ENCODE data around the gene TASOR2.

- TF ChIP-seq, protein P1, sequence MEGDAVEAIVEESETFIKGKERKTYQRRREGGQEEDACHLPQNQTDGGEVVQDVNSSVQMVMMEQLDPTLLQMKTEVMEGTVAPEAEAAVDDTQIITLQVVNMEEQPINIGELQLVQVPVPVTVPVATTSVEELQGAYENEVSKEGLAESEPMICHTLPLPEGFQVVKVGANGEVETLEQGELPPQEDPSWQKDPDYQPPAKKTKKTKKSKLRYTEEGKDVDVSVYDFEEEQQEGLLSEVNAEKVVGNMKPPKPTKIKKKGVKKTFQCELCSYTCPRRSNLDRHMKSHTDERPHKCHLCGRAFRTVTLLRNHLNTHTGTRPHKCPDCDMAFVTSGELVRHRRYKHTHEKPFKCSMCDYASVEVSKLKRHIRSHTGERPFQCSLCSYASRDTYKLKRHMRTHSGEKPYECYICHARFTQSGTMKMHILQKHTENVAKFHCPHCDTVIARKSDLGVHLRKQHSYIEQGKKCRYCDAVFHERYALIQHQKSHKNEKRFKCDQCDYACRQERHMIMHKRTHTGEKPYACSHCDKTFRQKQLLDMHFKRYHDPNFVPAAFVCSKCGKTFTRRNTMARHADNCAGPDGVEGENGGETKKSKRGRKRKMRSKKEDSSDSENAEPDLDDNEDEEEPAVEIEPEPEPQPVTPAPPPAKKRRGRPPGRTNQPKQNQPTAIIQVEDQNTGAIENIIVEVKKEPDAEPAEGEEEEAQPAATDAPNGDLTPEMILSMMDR (IDR thresholded peaks at IDR 0.05), result no peak
- no peak for TF ChIP-seq POLR2A (IDR thresholded peaks at IDR 0.05)
These were observed 37.0 kb upstream of the TASOR2 start for GRCh38 chr10:5647507-5648240.

Measured in lower leg skin (tissue), 3 donors.